SH-SY5Y (cell line): ENCODE results near the gene SLC25A21.

Experiments
- GATA2 ChIP-seq: IDR thresholded peaks from 2 replicates; pipeline ENCODE4 v1.6.1; 2011; ENCODE audit warnings: mild to moderate bottlenecking, low read depth, low read length
- GATA3 ChIP-seq: IDR thresholded peaks from 2 replicates; pipeline ENCODE4 v1.6.1; 2011; ENCODE audit warnings: low read depth, mild to moderate bottlenecking, low read length, moderate library complexity

GRCh38 chr14:36951380-36951911, 221.0 kb downstream of the SLC25A21 start:
- TF ChIP-seq GATA2 (no peak), GATA3 (no peak)
